Activated CD4-positive, alpha-beta T cell treated with anti-CD3 and anti-CD28 coated beads, Interleukin-2, amount 10 ng/mL, durations not matched to agents 7 days and 5 days (primary cell): ENCODE data around the gene C2CD4C. TPM values are rescaled to one million over a fixed set of nuclear protein-coding genes. Genes with fewer than 3 reads are reported as not detected.
"Not testable (repeated sequence)": the region's sequence is repeated elsewhere in the genome, so short reads cannot be mapped to it uniquely, and the experiment has no call there.

Experiments
- CTCF ChIA-PET: fragments of 350-600 bp; sonication (Branson Sonifier 250); formaldehyde crosslinking; loops from one replicate; lab custom pipeline; 2021; ENCODE audit warnings: antibody characterized with exemption; lab: Charles Lee
- POLR2A ChIA-PET: fragments of 350-600 bp; sonication (Branson Sonifier 250); formaldehyde crosslinking; loops from one replicate; lab custom pipeline; 2021; ENCODE audit warnings: antibody characterized with exemption; lab: Charles Lee
- DNase-seq: peaks from one replicate; pipeline ENCODE4 v3.0.0-alpha.2; 2020
- H3K27ac Mint-ChIP-seq: one replicate; pipeline ENCODE4 v1.8.0; 2021; ENCODE audit warnings: mild to moderate bottlenecking, moderate library complexity, mixed read lengths
- H3K27me3 Mint-ChIP-seq: one replicate; pipeline ENCODE4 v1.8.0; 2021; ENCODE audit warnings: mixed read lengths
- H3K36me3 Mint-ChIP-seq: one replicate; pipeline ENCODE4 v1.8.0; 2021; ENCODE audit warnings: low read depth, mixed read lengths
- H3K4me1 Mint-ChIP-seq: one replicate; pipeline ENCODE4 v1.8.0; 2021; ENCODE audit warnings: mixed read lengths
- H3K4me3 Mint-ChIP-seq: one replicate; pipeline ENCODE4 v1.8.0; 2021; ENCODE audit warnings: mild to moderate bottlenecking, moderate library complexity, mixed read lengths
- H3K9me3 Mint-ChIP-seq: one replicate; pipeline ENCODE4 v1.8.0; 2021; ENCODE audit warnings: mixed read lengths
- total RNA-seq, 2 experiments: library from RNA; stranded (reverse); gene quantifications; one replicate each; pipeline ENCODE4 v1.2.3, GENCODE V29; 2021

Gene C2CD4C
- total RNA-seq, 2 experiments from 2014 or later, result not detected

DNA sequence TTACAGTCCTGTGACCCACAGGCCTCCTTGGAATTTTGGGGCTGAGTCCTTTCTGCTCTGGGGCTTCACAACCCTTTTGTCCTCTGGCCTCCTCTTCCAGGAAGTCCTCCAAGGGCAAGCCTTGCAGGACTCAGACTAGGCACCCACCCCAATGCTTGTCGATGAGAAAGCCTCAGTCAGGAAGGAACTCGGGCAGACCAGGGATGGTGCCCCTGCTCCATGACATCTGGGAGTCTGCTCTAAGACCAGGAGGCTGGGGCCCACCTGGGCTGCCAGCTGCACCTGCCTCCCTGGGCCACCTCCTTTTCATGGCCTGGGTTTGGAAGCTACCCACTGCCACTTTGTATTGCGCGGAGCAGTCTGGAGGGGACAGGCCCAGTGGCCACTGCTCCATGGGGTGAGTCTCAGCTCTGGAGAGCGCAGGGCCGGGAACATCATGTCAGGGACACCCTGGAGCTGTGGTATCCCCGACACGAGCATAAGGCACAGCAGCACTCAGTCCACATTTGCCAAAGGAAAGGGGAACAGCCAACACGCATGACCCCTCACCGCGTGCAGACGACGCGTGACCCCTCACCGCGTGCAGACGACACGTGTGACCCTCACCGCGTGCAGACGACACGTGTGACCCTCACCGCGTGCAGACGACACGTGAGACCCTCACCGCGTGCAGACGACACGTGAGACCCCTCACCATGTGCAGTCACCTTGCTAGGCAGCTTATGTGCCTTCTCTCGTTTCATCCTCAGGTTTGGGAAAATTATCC is 10.8 kb downstream of the C2CD4C start:
- no peak overlapping the region for H3K27ac Mint-ChIP-seq
- CTCF ChIA-PET, result no interaction called here
- no peak overlapping the region for H3K4me3 Mint-ChIP-seq
- peaks cover 15% of the 10 kb centered on the region for H3K9me3 Mint-ChIP-seq
- peaks cover 2% of the 10 kb centered on the region for H3K4me1 Mint-ChIP-seq
- no peaks in the 10 kb centered on the region for H3K27me3 Mint-ChIP-seq
- no peak for DNase-seq
- POLR2A ChIA-PET, result no interaction called here
- H3K36me3 Mint-ChIP-seq, result peaks cover 7% of the 10 kb centered on the region

DNA sequence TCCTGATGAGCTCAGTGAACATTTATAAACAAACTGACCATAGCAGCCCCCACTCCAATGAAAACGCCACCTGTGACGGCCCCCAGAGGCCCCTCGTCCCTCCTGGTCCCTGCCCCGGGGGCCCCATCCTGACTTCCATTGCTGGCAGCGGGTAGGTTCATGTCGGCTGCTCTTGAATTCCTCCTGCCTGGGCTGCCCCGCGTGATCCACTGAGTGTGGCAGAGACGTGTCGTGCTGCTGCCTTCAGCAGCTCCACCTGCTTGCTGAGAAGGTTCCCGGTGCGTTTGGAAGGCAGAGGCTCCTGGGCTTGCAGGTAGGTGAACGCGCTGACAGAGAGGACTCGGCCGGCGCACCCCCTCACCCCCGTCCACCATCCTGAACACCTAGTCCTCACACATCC is 11.6 kb downstream of the C2CD4C start:
- CTCF ChIA-PET, result interaction anchor here (1.2 kb wide), 1 partner anchor 114 kb away, joined by 3 read pairs; no protein-coding TSS in a partner anchor

DNA sequence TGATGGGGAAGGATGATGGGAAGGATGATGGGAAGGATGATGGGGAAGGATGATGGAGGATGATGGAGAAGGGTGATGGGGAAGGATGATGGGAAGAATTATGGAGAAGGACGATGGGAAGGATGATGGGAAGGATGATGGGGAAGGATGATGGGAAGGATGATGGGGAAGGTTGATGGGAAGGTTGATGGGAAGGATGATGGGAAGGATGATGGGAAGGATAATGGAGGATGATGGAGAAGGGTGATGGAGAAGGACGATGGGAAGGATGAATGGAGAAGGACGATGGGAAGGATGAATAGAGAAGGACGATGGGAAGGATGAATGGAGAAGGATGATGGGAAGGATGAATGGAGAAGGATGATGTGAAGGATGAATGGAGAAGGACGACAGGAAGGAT is 13.5 kb downstream of the C2CD4C start:
- peaks cover 24% of the 10 kb centered on the region for H3K9me3 Mint-ChIP-seq
- H3K27ac Mint-ChIP-seq, result peak overlapping the region; percentile 57
- H3K27me3 Mint-ChIP-seq, result no peaks in the 10 kb centered on the region
- peaks cover 2% of the 10 kb centered on the region for H3K4me1 Mint-ChIP-seq
- DNase-seq, result no peak
- H3K36me3 Mint-ChIP-seq, result peaks cover 10% of the 10 kb centered on the region
- ChIA-PET CTCF (no interaction called here), POLR2A (no interaction called here)
- no peak overlapping the region for H3K4me3 Mint-ChIP-seq

More for the DNA sequence above, 11.6 kb downstream of the C2CD4C start:
- H3K36me3 Mint-ChIP-seq, result peaks cover 10% of the 10 kb centered on the region
- no peak for DNase-seq
- no peak overlapping the region for H3K27ac Mint-ChIP-seq
- H3K4me1 Mint-ChIP-seq, result peaks cover 2% of the 10 kb centered on the region
- H3K9me3 Mint-ChIP-seq, result peaks cover 20% of the 10 kb centered on the region
- no peaks in the 10 kb centered on the region for H3K27me3 Mint-ChIP-seq
- no peak overlapping the region for H3K4me3 Mint-ChIP-seq
- POLR2A ChIA-PET, result no interaction called here

DNA sequence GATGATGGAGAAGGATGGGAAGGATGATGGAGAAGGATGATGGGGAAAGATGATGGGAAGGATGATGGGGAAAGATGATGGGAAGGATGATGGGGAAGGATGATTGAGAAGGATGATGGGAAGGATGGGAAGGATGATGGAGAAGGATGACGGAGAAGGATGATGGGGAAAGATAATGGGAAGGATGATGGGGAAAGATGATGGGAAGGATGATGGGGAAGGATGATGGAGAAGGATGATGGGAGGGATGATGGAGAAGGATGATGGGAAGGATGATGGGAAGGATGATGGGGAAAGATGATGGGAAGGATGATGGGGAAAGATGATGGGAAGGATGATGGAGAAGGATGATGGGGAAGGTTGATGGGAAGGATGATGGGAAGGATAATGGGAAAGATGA is 14.1 kb downstream of the C2CD4C start:
- H3K4me3 Mint-ChIP-seq, H3K4me1 Mint-ChIP-seq, H3K27ac Mint-ChIP-seq, CTCF ChIA-PET, POLR2A ChIA-PET, H3K27me3 Mint-ChIP-seq, DNase-seq: not testable (repeated sequence)
- peaks cover 10% of the 10 kb centered on the region for H3K36me3 Mint-ChIP-seq
- H3K9me3 Mint-ChIP-seq, result peaks cover 24% of the 10 kb centered on the region

DNA sequence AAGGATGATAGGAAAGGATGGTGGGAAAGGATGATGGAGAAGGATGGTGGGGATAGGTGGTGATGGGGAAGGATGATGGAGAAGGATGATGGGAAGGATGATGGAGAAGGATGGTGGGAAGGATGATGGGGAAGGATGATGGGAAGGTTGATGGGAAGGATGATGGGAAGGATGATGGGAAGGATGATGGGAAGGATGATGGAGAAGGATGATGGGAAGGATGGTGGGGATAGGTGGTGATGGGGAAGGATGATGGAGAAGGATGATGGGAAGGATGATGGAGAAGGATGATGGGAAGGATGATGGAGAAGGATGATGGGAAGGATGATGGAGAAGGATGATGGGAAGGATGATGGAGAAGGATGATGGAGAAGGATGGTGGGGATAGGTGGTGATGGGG is 15.4 kb downstream of the C2CD4C start:
- H3K27me3 Mint-ChIP-seq, DNase-seq, CTCF ChIA-PET, H3K4me1 Mint-ChIP-seq, H3K27ac Mint-ChIP-seq, POLR2A ChIA-PET: not testable (repeated sequence)
- Mint-ChIP-seq H3K4me3 (peak overlapping the region; percentile 30), H3K9me3 (peaks cover 24% of the 10 kb centered on the region), H3K36me3 (peaks cover 10% of the 10 kb centered on the region)

DNA sequence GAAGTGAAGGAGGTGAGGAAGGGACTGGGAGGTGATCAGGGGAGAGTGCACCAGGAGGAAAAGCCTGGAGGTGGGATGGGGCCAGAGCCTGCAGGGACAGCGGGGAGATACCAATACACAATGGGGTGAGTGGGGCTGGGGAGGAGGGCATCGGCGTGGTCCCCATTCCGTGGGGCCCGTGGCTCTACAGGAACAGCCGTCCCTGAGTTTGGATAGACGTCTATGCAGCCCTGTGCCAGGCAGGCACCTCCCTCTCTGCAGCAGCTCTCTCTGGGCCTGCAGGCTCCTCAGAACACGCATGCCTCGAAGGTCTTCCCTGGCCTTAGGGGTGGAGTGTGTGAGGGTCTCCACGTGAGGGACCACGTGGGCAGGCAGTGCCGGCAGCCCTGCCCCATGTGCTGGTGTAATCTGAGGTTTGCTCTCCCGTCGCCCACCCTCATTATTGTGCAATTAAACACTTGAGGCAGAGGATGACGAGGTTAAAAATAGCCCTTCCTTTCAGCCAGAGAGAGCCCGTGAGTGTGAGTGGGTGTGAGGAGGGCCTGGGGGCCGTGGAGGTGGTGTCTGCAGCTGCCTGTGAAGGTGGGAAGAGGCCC is 16.5 kb downstream of the C2CD4C start:
- peak overlapping the region; percentile 33 for H3K27ac Mint-ChIP-seq
- no peak for DNase-seq
- peaks cover 2% of the 10 kb centered on the region for H3K4me1 Mint-ChIP-seq
- CTCF ChIA-PET, result no interaction called here
- peaks cover 3% of the 10 kb centered on the region for H3K27me3 Mint-ChIP-seq
- H3K9me3 Mint-ChIP-seq, result peaks cover 22% of the 10 kb centered on the region
- H3K36me3 Mint-ChIP-seq, result peaks cover 10% of the 10 kb centered on the region
- no peak overlapping the region for H3K4me3 Mint-ChIP-seq
- POLR2A ChIA-PET, result no interaction called here

DNA sequence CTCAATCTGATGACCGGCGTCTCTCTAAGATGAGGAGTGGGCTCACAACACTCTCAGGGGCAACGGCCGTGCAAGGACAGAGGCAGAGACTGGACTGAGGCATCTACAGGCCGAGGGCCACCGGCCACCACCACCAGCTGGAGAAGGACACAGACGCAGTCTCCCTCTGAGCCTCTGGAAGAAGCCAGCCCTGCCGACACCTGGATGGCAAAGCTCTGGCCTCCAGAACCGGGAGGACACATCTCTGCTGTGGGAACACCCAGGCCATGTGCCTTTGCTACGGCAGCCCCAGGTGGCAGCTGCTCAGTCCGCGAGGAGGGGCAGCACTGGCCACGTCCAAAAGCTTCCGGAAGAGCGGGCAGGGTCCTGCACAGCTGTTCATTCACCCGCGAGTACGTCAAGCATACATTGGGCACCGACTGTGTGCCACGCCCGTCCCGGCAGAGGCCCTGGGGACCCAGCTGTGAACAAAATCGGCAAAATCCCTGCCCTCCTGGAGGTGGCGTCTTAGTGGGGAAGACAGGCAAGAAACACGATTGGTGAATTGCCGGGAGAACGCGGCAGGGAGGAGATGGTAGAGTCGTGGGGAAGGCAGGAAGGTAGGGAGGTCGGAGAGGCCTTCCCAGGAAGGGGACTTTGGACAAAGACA is 17.1 kb downstream of the C2CD4C start:
- H3K27ac Mint-ChIP-seq, result peak overlapping the region; percentile 33
- H3K4me1 Mint-ChIP-seq, result peaks cover 2% of the 10 kb centered on the region
- peaks cover 10% of the 10 kb centered on the region for H3K36me3 Mint-ChIP-seq
- POLR2A ChIA-PET, result no interaction called here
- H3K27me3 Mint-ChIP-seq, result peaks cover 4% of the 10 kb centered on the region
- DNase-seq, result no peak
- CTCF ChIA-PET, result no interaction called here
- H3K4me3 Mint-ChIP-seq, result no peak overlapping the region
- H3K9me3 Mint-ChIP-seq, result peaks cover 19% of the 10 kb centered on the region

DNA sequence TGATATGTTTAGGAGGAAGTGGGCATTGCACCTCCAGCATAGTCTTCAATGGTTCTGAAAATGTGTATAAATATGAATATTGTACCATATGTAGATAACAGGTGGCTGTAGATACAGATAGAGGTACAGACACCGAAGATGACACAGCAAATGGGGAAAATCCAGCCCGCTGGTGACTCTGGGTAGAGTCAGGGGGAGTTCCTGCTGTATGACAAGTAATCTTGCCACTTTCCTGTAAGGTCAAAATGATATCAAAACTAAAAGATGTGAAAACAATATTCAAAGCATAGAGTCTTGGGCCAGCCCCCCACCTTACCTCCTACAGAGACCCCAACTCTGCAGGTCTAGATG is 17.8 kb downstream of the C2CD4C start:
- Mint-ChIP-seq H3K4me3 (no peak overlapping the region), H3K9me3 (peaks cover 18% of the 10 kb centered on the region), H3K36me3 (peaks cover 10% of the 10 kb centered on the region), H3K4me1 (peaks cover 2% of the 10 kb centered on the region), H3K27ac (no peak overlapping the region), H3K27me3 (peaks cover 9% of the 10 kb centered on the region)
- ChIA-PET POLR2A (no interaction called here), CTCF (no interaction called here)
- no peak for DNase-seq

DNA sequence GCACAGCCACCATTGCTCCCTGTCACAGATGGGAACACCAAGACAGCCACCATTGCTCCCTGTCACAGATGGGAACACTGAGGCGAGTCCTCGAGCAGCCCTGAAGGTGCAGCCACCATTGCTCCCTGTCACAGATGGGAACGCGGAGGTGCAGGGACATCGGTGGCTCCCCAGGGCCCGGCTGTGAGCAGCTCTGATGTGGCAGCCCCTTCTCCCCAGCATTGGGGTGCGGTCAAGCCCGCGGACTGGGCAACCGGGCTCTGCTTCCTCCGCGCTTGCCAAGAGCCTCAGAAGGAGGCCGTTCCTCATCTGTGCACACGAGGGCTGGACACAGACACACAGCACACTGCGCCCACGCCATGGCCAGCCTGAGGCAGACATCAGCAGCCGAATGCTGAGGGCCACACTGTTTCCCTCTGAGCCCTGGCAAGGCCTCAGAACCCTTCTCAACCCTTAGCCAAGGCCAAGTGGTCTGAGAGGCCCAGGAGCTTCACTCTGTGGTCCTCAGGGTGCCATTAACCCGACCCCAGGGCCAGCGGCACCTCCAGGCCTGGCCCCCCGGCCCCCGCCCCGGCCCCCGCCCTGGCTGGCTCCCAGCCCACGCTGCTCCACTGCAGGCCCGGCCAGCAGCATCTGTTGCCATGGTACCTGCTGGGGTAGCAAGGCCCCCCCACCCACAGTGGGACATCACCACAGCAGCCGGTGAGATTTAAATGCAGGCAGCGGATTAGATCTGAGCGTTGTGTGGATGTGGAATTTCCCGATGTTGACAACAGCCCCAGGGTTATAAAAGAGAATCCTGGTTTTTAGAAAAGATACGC is 18.4 kb downstream of the C2CD4C start:
- no peak overlapping the region for H3K4me3 Mint-ChIP-seq
- peaks cover 15% of the 10 kb centered on the region for H3K9me3 Mint-ChIP-seq
- peaks cover 15% of the 10 kb centered on the region for H3K27me3 Mint-ChIP-seq
- no peak for DNase-seq
- H3K4me1 Mint-ChIP-seq, result peaks cover 2% of the 10 kb centered on the region
- no peak overlapping the region for H3K27ac Mint-ChIP-seq
- peaks cover 8% of the 10 kb centered on the region for H3K36me3 Mint-ChIP-seq
- ChIA-PET CTCF (no interaction called here), POLR2A (no interaction called here)

DNA sequence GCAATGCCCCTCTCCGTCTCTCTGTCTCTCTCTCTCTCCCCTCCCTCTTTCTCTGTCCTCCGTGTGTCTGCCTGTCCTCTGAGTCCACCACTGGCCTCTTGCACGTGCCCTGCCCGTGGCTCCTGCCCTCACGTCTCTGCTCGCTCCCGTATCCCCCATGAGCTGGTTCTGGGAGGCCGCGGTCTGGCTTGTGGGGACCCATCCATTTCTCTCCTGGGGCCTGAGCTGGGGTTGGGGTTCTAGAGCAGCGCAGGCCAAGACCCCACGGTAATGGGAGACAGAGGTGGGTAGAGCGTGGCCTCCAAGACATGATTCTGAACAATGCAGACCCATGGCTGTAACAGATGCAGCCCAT is 19.0 kb downstream of the C2CD4C start:
- H3K9me3 Mint-ChIP-seq, result peaks cover 12% of the 10 kb centered on the region
- CTCF ChIA-PET, result no interaction called here
- DNase-seq, result no peak
- H3K27me3 Mint-ChIP-seq, result peaks cover 21% of the 10 kb centered on the region
- H3K36me3 Mint-ChIP-seq, result peaks cover 5% of the 10 kb centered on the region
- POLR2A ChIA-PET, result no interaction called here
- no peak overlapping the region for H3K4me3 Mint-ChIP-seq
- no peak overlapping the region for H3K27ac Mint-ChIP-seq
- peaks cover 2% of the 10 kb centered on the region for H3K4me1 Mint-ChIP-seq

DNA sequence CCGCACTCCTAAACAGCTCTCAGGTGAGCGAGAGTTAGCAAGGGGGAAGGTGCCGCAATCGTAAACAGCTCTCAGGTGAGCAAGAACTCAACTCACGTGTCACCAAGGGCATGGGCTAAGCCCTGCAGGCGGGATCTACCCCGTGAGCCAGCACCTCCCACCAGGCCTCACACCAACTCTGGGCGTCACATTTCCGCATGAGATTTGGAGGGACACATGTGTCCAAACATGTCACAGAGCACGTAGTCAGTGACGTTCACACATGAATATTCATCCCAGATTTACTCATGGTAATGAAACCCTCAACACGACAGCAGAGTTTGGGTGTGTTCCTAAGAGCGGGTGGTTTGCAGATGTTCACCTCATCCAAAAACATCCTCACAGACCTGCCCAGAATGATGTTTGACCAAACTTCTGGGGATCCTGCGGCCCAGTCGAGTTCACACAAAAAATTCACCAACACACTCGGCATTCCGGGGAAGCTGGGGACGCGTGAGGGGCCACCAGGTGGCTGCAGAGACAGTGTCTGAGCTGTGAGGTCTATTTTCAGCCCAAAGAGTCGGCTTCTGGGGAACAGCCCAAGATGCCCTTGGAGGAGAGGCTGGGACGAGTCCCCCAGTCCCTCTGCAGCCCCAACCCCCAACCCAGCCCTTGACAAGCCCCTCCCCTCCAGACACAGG is 19.6 kb downstream of the C2CD4C start:
- DNase-seq, result no peak
- H3K4me3 Mint-ChIP-seq, result no peak overlapping the region
- peaks cover 2% of the 10 kb centered on the region for H3K4me1 Mint-ChIP-seq
- ChIA-PET CTCF (no interaction called here), POLR2A (no interaction called here)
- peaks cover 12% of the 10 kb centered on the region for H3K9me3 Mint-ChIP-seq
- no peak overlapping the region for H3K27ac Mint-ChIP-seq
- peaks cover 5% of the 10 kb centered on the region for H3K36me3 Mint-ChIP-seq
- peaks cover 24% of the 10 kb centered on the region for H3K27me3 Mint-ChIP-seq

DNA sequence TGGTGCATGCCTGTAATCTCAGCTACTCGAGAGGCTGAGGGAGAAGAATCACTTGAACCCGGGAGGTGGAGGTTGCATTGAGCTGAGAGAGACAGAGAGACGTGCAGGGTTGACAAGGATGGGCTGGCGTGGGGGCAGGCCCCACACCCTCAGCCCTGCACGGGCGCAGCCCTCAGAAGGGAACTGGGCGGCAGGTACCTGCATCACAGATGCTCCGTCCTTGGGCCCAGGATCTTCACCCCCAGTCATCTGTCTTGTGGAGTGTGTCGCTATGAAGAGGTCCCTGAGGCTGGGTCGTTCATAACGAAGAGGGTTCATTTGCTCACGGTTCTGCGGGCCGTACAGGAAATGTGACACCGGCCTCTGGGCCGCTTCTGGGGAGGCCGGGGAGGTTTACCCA is 20.3 kb downstream of the C2CD4C start:
- peaks cover 12% of the 10 kb centered on the region for H3K9me3 Mint-ChIP-seq
- ChIA-PET CTCF (no interaction called here), POLR2A (no interaction called here)
- peaks cover 31% of the 10 kb centered on the region for H3K27me3 Mint-ChIP-seq
- DNase-seq, result no peak
- H3K4me3 Mint-ChIP-seq, result no peak overlapping the region
- H3K36me3 Mint-ChIP-seq, result peaks cover 5% of the 10 kb centered on the region
- peaks cover 4% of the 10 kb centered on the region for H3K4me1 Mint-ChIP-seq
- no peak overlapping the region for H3K27ac Mint-ChIP-seq
